Activated T-cell treated with anti-CD3 and anti-CD28 coated beads for 4 hours (primary cell): Measurements from ENCODE around the gene RBMS3.

Source experiments
- DNase-seq: peaks from one replicate; pipeline ENCODE4 v3.0.0-alpha.2; 2020

RBMS3 gene

GRCh38 chr3:29537889-29538609 lies 257.2 kb downstream of the RBMS3 start:
- no peak for DNase-seq

GRCh38 chr3:29538610-29538958 lies 257.7 kb downstream of the RBMS3 start:
- DNase-seq = no peak

- no peak for DNase-seq
These were observed 259.7 kb downstream of the RBMS3 start for GRCh38 chr3:29540544-29540943.

- no peak for DNase-seq
These were observed 264.0 kb downstream of the RBMS3 start for GRCh38 chr3:29544701-29545363.

- no peak for DNase-seq
These were observed 264.7 kb downstream of the RBMS3 start for GRCh38 chr3:29545615-29546014.

- no peak for DNase-seq
These were observed 271.2 kb downstream of the RBMS3 start for GRCh38 chr3:29552051-29552450.

GRCh38 chr3:29554566-29554965 lies 273.7 kb downstream of the RBMS3 start:
- no peak for DNase-seq

- DNase-seq = no peak
These were observed 274.7 kb downstream of the RBMS3 start for GRCh38 chr3:29555590-29555989.

GRCh38 chr3:29557186-29557585 lies 276.3 kb downstream of the RBMS3 start:
- DNase-seq = no peak

GRCh38 chr3:29557825-29558224 lies 277.0 kb downstream of the RBMS3 start:
- DNase-seq = no peak

- DNase-seq = no peak
These were observed 279.0 kb downstream of the RBMS3 start for GRCh38 chr3:29559741-29560465.

- no peak for DNase-seq
These were observed 280.8 kb downstream of the RBMS3 start for GRCh38 chr3:29561651-29562149.

GRCh38 chr3:29565236-29565635 lies 284.4 kb downstream of the RBMS3 start:
- no peak for DNase-seq

GRCh38 chr3:29567501-29567900 lies 286.6 kb downstream of the RBMS3 start:
- DNase-seq = no peak

GRCh38 chr3:29568355-29568754 lies 287.5 kb downstream of the RBMS3 start:
- DNase-seq = no peak

- DNase-seq = no peak
These were observed 295.3 kb downstream of the RBMS3 start for GRCh38 chr3:29576181-29576580.

GRCh38 chr3:29576675-29577074 lies 295.8 kb downstream of the RBMS3 start:
- DNase-seq = no peak

GRCh38 chr3:29577250-29577649 lies 296.4 kb downstream of the RBMS3 start:
- no peak for DNase-seq

GRCh38 chr3:29581311-29581710 lies 300.4 kb downstream of the RBMS3 start:
- DNase-seq = no peak

- DNase-seq = no peak
These were observed 301.4 kb downstream of the RBMS3 start for GRCh38 chr3:29582273-29582672.

- DNase-seq = no peak
These were observed 303.0 kb downstream of the RBMS3 start for GRCh38 chr3:29583861-29584260.

- no peak for DNase-seq
These were observed 304.5 kb downstream of the RBMS3 start for GRCh38 chr3:29585368-29585767.

- DNase-seq = no peak
These were observed 306.5 kb downstream of the RBMS3 start for GRCh38 chr3:29587340-29587739.

GRCh38 chr3:29590012-29590411 lies 309.1 kb downstream of the RBMS3 start:
- no peak for DNase-seq
